Endodermal cell (in vitro differentiated cells): Measurements from ENCODE around the gene PACSIN2. TPM values are rescaled to one million over a fixed set of nuclear protein-coding genes. Genes with fewer than 3 reads are reported as not detected.

ENCODE experiments used
- DNase-seq: peaks from one replicate; pipeline ENCODE4 v3.0.0-alpha.2; 2017
- H3K27ac ChIP-seq: 2 replicates; pipeline ENCODE4 v1.5.1; 2013; ENCODE audit warnings: mild to moderate bottlenecking, low read depth, low read length, moderate library complexity
- H3K27me3 ChIP-seq: 2 replicates; pipeline ENCODE4 v1.6.1; 2013; ENCODE audit warnings: mild to moderate bottlenecking, low read length, moderate library complexity; ENCODE audit not compliant: insufficient read depth, control insufficient read depth, poor library complexity, severe bottlenecking
- H3K36me3 ChIP-seq: 2 replicates; pipeline ENCODE4 v1.7.0; 2013; ENCODE audit warnings: mild to moderate bottlenecking, low read length, moderate library complexity; ENCODE audit not compliant: control insufficient read depth, insufficient read depth
- H3K4me1 ChIP-seq: one replicate; pipeline ENCODE4 v1.7.0; 2013; ENCODE audit warnings: low read length; ENCODE audit not compliant: control insufficient read depth, insufficient read depth
- H3K4me3 ChIP-seq: 2 replicates; pipeline ENCODE4 v1.5.1; 2013; ENCODE audit warnings: mild to moderate bottlenecking, low read length, moderate library complexity
- H3K9ac ChIP-seq: 2 replicates; pipeline ENCODE4 v1.6.1; 2013; ENCODE audit warnings: mild to moderate bottlenecking, low read length, moderate library complexity; ENCODE audit not compliant: poor library complexity, severe bottlenecking; ENCODE audit errors: extremely low read depth
- H3K9me3 ChIP-seq: 2 replicates; pipeline ENCODE4 v1.6.1; 2013; ENCODE audit warnings: mild to moderate bottlenecking, low read length, moderate library complexity; ENCODE audit not compliant: control insufficient read depth
- H3K27ac Mint-ChIP-seq: 2 replicates; pipeline ENCODE4 v1.8.0; 2020; ENCODE audit warnings: mixed read lengths
- H3K27me3 Mint-ChIP-seq: 2 replicates; pipeline ENCODE4 v1.8.0; 2021; ENCODE audit warnings: mild to moderate bottlenecking, mixed read lengths; ENCODE audit not compliant: insufficient read depth
- H3K36me3 Mint-ChIP-seq: 2 replicates; pipeline ENCODE4 v1.8.0; 2020; ENCODE audit warnings: low read depth, mixed read lengths
- H3K4me1 Mint-ChIP-seq: 2 replicates; pipeline ENCODE4 v1.8.0; 2020; ENCODE audit warnings: mixed read lengths
- H3K4me3 Mint-ChIP-seq: 2 replicates; pipeline ENCODE4 v1.8.0; 2020; ENCODE audit warnings: mild to moderate bottlenecking, moderate library complexity, mixed read lengths
- H3K9me3 Mint-ChIP-seq: 2 replicates; pipeline ENCODE4 v1.8.0; 2020; ENCODE audit warnings: mild to moderate bottlenecking, mixed read lengths
- CTCF ChIP-seq: fragments of 200-600 bp; sonication (generic); conservative IDR thresholded peaks from 2 replicates; pipeline ENCODE4 v1.5.0; 2021; ENCODE audit warnings: antibody characterized with exemption, mild to moderate bottlenecking
- whole genome bisulfite sequencing, 2 experiments: methylation state at CpG; one replicate each; pipeline versions ENCODE4 v1.1.5 to v1.1.7; 2013; ENCODE audit warnings: missing lambda C conversion rate in 2 of 2, mixed read lengths in 1 of 2; ENCODE audit not compliant: insufficient coverage in 1 of 2, insufficient read length in 1 of 2; 5-methylcytosine and 5-hydroxymethylcytosine counted together
- total RNA-seq, 2 donors: library from RNA; stranded (reverse); fragmentation: NEBNext Ultra II Directional in 1 of 2; extraction: Animal tissue kit (Norgen Biotek cat#: 25700) in 1 of 2; gene quantifications; 2 replicates in 1 of 2; 3 replicates in 1 of 2; pipeline ENCODE4 v1.2.1, GENCODE V29; 2021

The PACSIN2 gene
- total RNA-seq, 2 donors from 2014 or later = 60.7 to 61.4 TPM

GRCh38 chr22:42872821-42873220 is 142.1 kb downstream of the PACSIN2 start:
- Mint-ChIP-seq H3K27ac (no peak overlapping the region), H3K27me3 (no peaks in the 10 kb centered on the region), H3K9me3 (no peaks in the 10 kb centered on the region), H3K4me3 (no peak overlapping the region), H3K4me1 (no peaks in the 10 kb centered on the region), H3K36me3 (peaks cover 52% of the 10 kb centered on the region)
- Histone ChIP-seq H3K9me3 (no peaks in the 10 kb centered on the region), H3K9ac (no peak overlapping the region), H3K27ac (no peak overlapping the region), H3K36me3 (peaks cover 57% of the 10 kb centered on the region), H3K4me1 (no peaks in the 10 kb centered on the region), H3K27me3 (no peaks in the 10 kb centered on the region), H3K4me3 (no peak overlapping the region)
- WGBS, 2 experiments = 95 to 97% methylated on average over 9 of the region's 9 CpGs
- no peak for TF ChIP-seq CTCF
- no peak for DNase-seq

- no peak overlapping the region for H3K4me3 Mint-ChIP-seq
- Histone ChIP-seq H3K9me3 (no peaks in the 10 kb centered on the region), H3K27ac (no peak overlapping the region), H3K4me3 (no peak overlapping the region), H3K9ac (no peak overlapping the region), H3K27me3 (no peaks in the 10 kb centered on the region), H3K4me1 (no peaks in the 10 kb centered on the region), H3K36me3 (peaks cover 48% of the 10 kb centered on the region)
- H3K4me1 Mint-ChIP-seq = no peaks in the 10 kb centered on the region
- DNase-seq = peak; percentile 34
- no peaks in the 10 kb centered on the region for H3K27me3 Mint-ChIP-seq
- TF ChIP-seq CTCF = no peak
- H3K9me3 Mint-ChIP-seq = no peaks in the 10 kb centered on the region
- 94 to 98% methylated on average over 25 to 31 of the region's 31 CpGs for WGBS, 2 experiments
- H3K27ac Mint-ChIP-seq = no peak overlapping the region
- H3K36me3 Mint-ChIP-seq = peaks cover 46% of the 10 kb centered on the region
Observed at GRCh38 chr22:42871146-42872050, 143.6 kb downstream of the PACSIN2 start.

- WGBS, 2 experiments = 89 to 92% methylated on average over 13 to 33 of the region's 33 CpGs
- no peaks in the 10 kb centered on the region for H3K27me3 Mint-ChIP-seq
Observed at GRCh38 chr22:42869888-42870480, 145.0 kb downstream of the PACSIN2 start.

More at GRCh38 chr22:42869888-42870480, 145.0 kb downstream of the PACSIN2 start:
- no peaks in the 10 kb centered on the region for H3K4me1 Mint-ChIP-seq
- H3K36me3 Mint-ChIP-seq = peaks cover 32% of the 10 kb centered on the region
- Histone ChIP-seq H3K27ac (peak overlapping the region; percentile 61), H3K9me3 (no peaks in the 10 kb centered on the region), H3K27me3 (no peaks in the 10 kb centered on the region), H3K9ac (no peak overlapping the region), H3K4me1 (no peaks in the 10 kb centered on the region), H3K4me3 (no peak overlapping the region), H3K36me3 (peaks cover 36% of the 10 kb centered on the region)
- no peaks in the 10 kb centered on the region for H3K9me3 Mint-ChIP-seq
- H3K27ac Mint-ChIP-seq = no peak overlapping the region
- H3K4me3 Mint-ChIP-seq = no peak overlapping the region
- no peak for TF ChIP-seq CTCF
- no peak for DNase-seq
